DMS153 treated with DMSO at 0.1 percent for 48 hours (cell line): ENCODE results near the gene SDCBP2.
A peak's percentile ranks its signal among the peaks of the same experiment; 100 is the strongest.

Experiments
- DNase-seq: peaks from one replicate; lab custom pipeline; 2025; ENCODE audit not compliant: unreplicated experiment; lab: John Stamatoyannopoulos, UW

Gene SDCBP2

DNA sequence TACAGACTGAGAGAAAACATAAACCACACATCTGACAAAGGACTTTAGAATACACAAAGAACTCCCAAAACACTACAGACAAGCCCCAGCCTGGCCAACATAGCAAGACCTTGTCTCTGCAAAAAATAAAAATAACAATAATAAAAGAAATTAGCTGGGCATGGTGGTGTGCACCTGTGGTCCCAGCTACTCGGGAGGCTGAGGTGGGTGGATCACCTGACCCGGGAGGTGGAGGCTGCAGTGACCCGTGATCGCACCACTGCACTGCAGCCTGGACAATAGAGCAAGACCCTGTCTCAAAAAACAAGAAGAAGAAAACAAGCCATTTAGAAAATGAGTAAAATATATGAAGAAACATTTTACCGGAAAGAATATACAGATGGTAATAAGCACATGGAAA lies 13.1 kb downstream of the SDCBP2 start:
- DNase-seq = no peak

DNA sequence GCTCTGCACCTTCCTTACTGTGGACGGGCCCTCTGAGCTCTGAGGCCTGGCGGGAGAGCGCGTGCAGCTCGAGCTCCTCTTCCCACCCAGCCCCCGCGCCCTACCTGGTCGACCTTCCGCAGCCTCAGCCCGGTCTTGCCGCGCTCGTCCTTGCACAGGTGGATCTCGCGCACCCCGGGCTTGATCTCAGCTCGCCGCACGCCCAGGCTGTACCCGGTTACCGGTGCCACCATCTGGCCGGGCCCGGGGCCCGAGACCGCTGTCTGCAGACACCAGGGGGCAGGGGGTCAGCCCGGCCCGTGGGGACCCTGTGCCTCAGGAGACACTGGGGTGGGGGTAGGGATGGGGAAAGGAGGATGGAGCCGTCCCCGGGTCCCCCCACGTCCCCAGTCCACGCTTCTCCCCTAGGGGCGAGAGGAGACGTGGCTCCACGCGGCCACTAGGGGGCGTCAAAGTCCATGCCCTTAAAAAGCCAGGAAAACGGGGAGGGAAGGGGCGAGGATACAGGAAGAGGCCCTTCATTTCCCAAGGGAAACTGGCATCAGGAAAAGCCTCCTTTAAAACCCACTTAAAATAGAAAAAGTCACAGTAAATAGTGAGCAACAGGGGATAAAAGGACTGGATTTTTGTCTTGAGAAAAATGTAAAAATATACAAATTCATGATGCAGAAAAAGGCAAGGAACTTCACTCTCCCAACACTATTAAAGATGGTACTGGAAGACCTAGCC lies 15.5 kb downstream of the SDCBP2 start:
- DNase-seq = peak; percentile 64

DNA sequence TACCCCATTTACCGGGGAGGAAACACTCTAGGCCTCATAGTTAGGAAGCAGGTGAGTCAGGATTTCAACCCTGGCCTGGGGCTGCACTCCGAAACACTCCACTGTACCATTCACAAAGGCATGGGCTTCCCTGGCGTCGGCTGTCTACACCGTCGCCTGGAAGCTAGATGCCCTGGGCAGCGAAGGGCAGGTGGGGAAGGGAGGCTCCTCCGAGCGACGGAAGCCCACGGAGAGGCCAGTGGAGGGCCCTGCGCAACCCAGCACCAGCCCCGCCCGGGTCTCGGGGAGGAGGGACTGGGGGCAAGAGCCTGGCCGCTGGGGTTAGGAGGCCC lies 16.1 kb downstream of the SDCBP2 start:
- no peak for DNase-seq

DNA sequence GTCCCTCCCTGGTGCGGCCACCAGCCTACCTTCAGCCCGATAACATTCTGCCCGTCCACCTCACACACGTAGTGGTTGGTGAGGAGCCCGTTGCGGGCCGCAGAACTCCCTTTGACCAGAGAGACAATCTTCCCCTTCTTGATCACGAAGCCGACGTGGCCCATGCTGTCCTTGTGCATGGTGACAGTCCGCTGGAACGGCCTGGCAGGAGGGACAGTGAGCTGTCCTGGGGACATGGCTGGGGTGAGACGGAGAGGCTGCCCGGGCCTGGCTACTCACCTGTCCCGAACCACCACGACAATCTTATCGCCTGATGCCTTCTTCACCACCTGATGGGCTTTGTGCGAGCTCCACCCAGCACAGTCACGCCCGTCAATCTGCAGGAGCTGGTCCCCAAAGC lies 16.6 kb downstream of the SDCBP2 start:
- DNase-seq = no peak

DNA sequence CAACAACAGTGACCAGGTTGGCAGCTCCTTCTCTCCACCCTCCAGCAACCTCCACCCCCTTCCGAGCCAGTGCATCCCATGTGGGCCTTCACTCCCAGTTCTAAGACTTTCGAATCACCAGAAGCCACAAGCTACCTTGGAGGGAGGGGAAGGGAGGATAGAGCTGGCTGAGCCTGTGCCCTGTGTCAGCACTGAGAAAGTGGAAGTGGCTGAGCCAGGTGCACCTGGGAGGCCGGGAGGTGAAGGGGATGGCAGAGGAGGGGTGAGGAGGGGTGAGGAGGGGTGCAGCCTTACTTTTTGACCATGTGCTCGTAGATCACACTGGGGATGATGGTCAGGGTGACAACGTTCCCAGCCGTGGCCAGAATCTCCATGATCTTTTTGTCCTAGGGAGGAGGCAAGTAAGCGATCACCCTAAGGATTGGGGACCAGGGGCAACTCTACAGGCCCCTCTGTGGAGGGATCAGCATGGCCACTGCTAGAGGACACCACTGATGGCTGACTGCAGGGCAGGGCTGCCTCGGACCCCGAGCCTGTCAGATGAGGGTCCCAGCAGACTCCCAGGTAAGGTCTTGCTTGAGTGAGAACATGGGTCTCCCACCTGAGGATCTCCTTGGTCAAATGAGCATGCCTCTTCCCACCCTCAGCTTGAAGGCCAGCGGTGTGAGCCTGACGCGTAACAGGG lies 18.3 kb downstream of the SDCBP2 start:
- DNase-seq = no peak

DNA sequence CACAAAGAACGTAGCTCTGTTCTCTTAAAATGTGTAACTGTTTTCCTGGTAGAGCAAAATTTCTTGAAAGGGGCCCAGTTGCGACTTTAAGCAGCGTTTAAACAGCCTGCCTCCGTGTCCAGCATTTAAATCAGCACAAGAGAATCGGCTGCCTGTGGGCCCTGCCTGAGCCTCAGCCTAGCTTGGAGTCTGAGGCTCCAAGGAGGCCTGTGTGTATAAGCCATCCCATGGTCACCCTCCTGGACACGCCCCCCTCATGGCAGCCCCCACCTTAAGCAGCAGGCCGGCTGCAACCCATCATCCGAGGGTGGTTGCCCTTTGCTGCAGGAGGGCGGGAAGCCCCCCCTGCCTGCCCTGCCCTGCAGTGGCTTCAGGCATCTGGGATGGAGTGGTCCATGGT lies 18.9 kb downstream of the SDCBP2 start:
- no peak for DNase-seq

DNA sequence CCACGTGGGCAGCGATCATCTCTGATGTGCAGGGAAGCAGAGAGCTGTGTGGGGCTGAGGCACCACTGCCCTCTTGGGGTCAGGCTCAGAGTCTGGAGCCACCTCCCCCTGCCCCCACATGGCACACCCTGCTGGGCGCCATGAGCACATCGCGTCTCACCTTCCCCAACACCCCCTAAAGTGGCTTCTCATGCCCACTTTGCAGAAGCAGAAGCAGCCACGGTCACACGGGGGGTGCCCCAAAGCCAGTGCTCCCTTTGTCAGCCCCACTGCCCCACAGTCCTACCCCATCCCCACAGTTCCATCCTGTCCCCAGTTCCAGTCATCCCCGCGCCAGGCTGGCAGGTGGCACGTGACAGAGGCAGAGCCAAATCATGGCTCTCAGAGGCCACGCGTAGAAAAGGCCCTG lies 19.5 kb downstream of the SDCBP2 start:
- DNase-seq = no peak

DNA sequence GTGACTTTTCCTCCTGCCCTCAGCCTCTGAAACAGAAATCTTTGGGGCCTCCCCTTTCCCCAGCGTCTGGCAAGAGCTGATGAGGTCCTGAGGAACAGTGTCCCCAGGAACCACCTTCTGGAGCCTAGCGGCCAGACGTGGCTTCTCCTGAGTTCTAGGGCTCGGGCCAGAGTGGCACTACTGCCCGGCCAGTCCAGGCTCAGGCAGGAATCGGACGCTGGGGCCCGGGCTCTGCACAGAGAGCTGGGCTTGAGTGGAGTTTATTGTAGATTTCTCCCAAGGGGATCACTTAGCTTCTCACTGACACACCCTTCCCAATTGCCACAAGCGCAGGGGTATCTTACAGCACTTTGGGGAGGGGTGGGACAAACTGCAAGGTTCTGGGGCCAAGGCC lies 20.2 kb downstream of the SDCBP2 start:
- DNase-seq = no peak

DNA sequence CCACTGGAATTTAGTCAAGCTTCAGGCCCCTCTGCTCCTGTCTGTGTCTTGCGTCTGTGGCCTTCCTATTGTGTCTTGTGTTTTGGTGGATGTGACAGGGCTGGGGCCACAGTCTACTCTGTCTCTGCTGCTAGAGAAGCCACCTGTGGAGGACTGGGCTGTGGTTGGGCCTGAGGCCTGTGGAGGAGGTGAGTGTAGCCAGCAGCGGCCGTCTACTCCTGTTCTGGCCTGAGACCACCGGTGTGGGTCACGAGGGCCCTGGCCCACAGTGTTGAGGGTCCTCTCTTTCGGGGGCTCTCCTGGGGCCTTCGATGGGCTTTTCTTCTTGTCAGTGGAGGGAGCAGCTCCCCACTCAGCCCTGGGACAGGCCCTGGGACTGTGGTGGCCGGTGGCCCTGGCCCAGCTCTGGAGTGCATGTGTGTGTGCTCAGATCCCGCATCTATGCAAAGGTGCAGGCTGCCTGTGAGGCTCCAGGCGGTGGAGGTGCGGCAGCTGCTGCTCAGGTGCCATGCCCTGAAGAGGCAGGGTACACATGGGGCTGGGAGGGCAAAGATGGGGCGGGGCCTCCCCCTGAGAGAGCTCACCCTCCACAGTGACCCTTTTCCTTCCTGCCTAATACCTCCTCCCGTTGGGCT lies 20.8 kb downstream of the SDCBP2 start:
- no peak for DNase-seq

DNA sequence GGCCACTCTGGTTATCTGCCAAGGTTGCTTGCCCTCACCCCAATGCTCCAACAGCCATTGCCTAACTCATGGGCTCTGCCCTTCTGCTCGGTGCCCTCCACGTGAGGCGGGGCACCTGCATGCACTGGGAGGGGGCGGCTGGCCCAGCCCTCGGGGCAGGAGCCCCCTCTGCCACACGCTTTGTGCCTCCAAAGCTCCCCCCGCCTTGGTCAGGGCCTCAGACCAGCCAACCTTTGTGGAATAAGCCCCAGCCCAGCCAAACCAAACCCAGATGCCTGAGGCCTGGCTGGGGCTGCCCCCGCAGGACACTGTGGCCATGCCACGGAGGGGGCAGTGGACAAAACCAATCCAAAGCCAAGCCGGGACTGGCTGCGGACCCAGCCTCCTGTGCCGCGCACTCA lies 21.4 kb downstream of the SDCBP2 start:
- DNase-seq = no peak

DNA sequence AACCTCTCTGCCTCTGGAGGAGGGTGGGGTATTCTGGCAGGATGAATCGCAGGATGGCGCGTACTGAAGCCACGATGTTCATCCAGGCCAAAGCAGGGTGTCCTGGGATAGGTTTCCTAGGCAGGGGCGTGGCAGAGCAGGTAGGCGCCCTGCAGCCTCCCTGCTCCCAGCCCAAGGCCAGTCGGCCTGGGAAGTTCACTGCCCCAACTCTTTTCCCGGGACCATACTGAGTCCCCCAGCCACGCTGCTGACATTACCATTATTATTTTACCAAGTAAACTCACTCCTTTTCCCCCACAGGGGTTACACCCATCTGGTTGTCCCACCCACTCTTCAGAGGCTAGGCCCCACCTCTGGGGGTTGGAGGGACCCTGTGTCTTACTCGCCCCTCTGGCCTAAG lies 21.8 kb downstream of the SDCBP2 start:
- no peak for DNase-seq

DNA sequence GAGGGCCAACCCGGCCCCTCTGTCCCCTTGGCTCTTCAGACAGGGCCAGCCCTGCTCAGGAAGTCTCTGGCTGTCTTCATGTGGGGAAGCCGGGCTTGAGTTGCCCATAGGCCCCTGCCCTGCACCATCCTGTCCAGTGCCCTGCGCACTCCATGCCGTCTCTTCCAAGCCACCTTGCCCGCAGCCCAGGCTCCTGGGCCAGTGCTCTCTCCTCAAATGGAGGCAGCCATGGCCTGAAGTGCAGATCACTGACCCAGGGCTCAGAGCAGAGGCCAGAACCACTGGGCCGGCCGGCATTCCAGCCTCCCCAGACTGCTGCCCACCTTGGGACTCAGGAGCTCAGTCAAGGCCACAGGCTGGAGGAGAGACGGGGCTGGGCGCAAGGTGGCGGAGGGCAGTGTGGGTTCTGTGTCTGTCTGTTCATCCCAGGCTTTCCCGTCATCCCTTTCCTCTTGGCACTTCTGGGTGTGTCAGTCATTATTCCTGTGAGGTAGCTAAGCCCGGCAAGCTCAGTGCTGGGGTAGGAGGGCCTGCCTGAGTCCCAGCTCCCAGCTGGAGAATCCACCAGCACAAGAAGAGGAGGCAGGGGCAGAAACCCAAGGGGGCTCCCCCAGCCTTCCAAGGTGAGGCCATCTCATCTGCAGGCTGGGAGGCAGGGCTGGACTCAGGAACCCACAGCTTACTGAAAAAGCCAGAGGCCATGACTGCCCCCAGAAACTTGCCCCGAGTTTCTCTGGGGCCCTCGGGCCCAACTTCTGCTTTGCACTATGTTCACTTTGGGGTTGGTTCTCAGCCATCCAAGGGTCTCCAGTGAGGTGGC lies 22.4 kb downstream of the SDCBP2 start:
- no peak for DNase-seq

DNA sequence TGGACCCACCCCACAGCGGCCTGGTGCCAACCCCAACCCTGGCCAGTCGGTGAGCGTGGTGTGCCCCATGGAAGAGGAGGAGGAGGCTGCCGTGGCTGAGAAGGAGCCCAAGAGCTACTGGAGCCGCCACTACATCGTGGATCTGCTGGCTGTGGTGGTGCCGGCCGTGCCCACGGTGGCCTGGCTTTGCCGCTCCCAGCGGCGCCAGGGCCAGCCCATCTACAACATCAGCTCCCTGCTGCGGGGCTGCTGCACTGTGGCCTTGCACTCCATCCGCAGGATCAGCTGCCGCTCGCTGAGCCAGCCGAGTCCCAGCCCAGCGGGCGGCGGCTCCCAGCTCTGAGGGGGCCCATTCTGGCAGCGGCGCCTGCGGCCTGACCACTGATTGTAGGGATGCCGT lies 23.2 kb downstream of the SDCBP2 start:
- no peak for DNase-seq

DNA sequence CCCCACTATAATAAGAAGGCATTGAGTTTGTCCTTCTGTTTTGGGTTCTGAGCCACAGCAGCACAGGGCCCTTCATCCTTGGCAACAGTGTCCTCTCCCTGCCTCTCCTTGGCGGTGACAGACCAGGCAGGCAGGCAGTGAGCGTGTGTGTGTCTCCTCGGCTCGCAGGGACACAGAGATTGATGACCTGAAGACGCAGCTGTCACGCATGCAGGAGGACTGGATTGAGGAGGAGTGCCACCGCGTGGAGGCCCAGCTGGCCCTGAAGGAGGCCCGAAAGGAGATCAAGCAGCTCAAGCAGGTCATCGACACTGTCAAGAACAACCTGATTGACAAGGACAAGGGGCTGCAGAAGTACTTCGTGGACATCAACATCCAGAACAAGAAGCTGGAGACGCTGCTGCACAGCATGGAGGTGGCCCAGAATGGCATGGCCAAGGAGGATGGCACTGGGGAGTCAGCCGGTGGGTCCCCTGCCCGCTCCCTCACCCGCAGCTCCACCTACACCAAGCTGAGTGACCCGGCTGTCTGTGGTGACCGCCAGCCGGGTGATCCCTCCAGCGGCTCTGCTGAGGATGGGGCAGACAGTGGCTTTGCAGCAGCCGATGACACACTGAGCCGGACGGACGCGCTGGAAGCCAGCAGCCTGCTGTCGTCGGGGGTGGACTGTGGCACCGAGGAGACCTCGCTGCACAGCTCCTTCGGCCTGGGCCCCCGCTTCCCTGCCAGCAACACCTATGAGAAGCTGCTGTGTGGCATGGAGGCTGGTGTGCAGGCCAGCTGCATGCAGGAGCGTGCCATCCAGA lies 24.0 kb downstream of the SDCBP2 start:
- no peak for DNase-seq

DNA sequence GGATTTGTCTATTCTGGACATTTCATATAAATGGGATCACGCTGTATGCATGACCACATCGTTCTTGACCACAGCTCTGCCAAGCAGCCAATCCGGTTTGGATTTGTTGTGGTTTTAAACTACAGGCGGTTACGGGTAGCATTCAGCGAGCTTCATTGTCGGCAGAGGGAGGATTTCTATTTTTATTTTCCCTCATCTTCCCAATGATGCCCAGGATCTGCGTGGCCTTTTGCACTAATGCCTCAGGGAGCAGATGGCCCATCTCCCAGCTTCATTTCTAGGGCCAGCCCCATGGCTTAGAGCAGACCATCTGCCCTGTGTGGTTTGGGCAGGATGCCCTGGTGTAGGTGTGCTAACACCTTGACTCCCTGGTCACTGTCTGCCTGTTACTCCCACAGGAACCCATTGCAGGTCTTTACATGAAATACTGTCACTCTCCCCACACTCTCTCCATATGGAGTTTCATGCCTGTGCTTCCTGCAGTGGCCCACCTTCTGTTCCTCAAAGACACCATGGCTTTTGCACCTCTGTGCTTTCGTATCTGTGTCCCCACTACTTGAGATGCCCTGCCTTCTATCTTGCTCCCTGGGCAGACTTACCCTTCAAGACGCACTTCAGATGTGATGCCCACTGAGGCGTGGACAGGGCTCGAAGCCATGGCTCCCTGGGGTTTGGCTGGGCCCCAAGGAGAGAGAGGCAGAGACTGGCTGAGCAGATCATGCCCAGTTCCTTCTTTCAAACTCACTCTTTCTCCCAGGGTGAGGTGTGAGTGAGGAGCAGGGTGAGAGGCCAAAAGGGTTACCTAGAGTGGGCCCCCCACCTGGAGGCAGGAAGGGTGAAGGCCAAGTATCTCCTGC lies 26.0 kb downstream of the SDCBP2 start:
- DNase-seq = no peak

DNA sequence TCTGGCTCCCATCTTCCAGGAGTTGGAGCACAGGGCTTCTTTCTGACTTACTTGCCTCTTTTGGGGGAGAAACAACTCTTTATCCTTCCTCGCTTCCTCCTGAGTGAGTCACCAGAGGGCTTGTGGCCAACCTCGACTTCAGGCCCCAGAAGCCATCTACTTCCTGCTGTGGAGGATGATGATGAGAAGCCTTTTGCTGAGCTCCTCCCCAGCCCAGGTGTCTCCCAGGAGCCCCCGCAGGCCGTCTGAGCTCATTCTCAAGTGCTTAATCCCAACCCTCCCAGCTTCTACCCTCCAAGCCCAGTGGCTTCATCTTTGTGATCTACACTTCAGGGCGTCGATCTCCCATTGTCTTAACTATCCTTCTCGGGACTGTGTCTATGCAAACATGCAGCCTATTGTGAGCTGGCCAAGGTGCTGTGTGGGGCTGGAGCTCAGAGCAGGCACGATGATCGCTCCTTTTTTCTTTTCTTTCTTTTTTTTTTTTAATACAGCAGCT lies 27.9 kb downstream of the SDCBP2 start:
- no peak for DNase-seq

DNA sequence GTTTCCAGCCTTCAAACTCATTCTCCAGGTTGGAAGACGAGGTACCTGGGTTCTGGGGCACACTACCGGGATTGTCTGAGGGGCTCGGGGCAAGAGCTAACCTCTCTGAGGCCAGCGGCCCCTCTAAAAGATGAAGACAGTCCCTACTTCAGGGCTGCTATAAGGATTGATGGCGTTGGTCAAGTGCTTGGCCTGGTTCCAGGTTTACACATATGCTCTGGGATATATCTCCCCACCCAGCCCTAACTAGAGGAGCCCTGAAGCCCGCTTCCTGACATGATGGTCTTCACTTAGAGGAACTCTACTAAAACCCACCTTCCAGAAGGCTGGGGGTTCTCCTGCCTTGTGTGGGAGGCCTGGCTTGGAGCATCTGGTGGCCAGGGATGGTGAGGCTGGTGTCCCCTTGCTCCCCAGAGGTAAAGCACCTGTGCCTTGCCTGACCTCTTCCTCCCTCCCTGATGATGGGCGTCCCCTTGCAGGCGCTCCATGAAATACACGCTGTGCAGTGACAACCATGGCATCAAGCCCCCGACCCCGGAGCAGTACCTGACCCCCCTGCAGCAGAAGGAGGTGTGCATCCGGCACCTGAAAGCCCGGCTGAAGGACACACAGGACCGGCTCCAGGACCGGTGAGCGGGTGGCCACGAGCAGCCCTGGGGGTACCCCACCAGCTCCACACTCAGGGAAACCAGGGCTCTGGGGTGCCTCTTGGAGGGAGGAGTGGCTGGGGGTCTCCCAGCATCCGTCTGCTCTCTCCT lies 28.7 kb downstream of the SDCBP2 start:
- DNase-seq = no peak

DNA sequence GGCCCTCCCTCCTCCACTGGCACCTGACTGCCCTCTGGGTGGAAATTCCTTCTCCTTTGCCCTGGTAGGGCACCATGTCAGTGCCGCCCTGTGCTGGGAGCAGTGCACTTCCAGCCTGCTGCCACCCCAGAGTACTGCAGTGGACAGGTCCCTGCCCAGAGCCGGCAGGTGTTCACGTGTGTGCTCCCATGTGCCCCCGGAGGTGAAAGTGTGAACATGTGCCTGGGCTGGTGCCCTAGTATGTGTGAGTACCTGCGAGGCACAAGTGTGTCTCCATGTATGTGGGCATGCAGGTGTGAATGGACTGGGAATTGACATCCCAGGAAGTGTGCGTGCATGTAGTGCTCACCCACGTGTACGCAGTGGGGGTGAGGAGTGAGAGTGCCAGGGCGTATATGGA lies 29.4 kb downstream of the SDCBP2 start:
- no peak for DNase-seq

DNA sequence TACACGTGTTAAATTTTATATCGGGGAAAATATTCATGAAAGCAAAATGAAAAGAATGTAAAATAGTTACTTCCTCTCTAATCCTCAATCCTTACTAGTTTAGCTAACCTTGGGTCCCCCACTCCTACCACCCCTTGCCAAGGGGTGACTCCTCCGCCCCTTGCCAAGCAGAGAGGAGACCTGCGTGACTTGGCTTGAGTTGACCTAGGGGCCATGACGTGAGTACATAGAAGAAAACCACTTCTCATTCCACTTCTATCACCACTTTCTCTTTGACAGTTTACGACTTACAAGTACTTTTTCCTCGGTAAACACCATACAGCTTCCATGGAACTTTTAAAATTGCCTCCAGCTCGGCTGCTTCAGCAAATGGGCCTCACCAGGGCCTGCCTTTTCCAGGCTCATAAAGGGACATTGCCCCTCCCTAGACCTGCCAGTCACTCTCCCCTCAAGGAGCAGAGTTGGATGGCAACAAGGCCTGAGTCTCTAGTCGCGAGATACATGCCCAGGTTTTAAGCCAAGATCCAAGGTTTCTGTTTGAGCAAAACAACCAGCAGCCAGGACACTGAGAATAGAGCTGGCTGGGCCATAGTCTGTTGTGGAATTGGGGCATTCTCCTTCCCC lies 29.9 kb downstream of the SDCBP2 start:
- DNase-seq = no peak
